GM23248 (cell line): Measurements from ENCODE around the gene KNDC1. TPM values are rescaled to one million over a fixed set of nuclear protein-coding genes. Genes with fewer than 3 reads are reported as not detected.

ENCODE experiments used
- DNase-seq: peaks from one replicate; pipeline ENCODE4 v3.0.0-alpha.2; 2015
- H2AFZ ChIP-seq: fragments of 200-600 bp; sonication (generic); 2 replicates; pipeline ENCODE4 v1.6.1; 2016; ENCODE audit warnings: antibody characterized with exemption
- H3F3A ChIP-seq: fragments of 200-600 bp; sonication (generic); 2 replicates; pipeline ENCODE4 v1.6.1; 2016; ENCODE audit warnings: mild to moderate bottlenecking, antibody characterized with exemption, mixed run types; ENCODE audit not compliant: insufficient read depth
- H3K27ac ChIP-seq: fragments of 200-600 bp; sonication (generic); 2 replicates; pipeline ENCODE4 v1.5.1; 2016; ENCODE audit warnings: mild to moderate bottlenecking
- H3K27me3 ChIP-seq: fragments of 200-600 bp; sonication (generic); replicated peaks from 2 replicates; pipeline ENCODE4 v1.6.1; 2016; ENCODE audit warnings: mild to moderate bottlenecking; ENCODE audit not compliant: insufficient read depth
- H3K36me3 ChIP-seq: fragments of 200-600 bp; sonication (generic); 2 replicates; pipeline ENCODE4 v1.6.1; 2016; ENCODE audit warnings: low read depth, mild to moderate bottlenecking
- H3K4me1 ChIP-seq: fragments of 200-600 bp; sonication (generic); 2 replicates; pipeline ENCODE4 v1.6.1; 2016; ENCODE audit warnings: mild to moderate bottlenecking; ENCODE audit not compliant: insufficient read depth
- H3K4me2 ChIP-seq: fragments of 200-600 bp; sonication (generic); one replicate; pipeline ENCODE4 v1.6.1; 2016; ENCODE audit warnings: mild to moderate bottlenecking; ENCODE audit not compliant: unreplicated experiment
- H3K4me3 ChIP-seq: fragments of 200-600 bp; sonication (generic); 2 replicates; pipeline ENCODE4 v1.5.1; 2016; ENCODE audit warnings: mild to moderate bottlenecking
- H3K79me2 ChIP-seq: fragments of 200-600 bp; sonication (generic); 2 replicates; pipeline ENCODE4 v1.6.1; 2016; ENCODE audit warnings: mild to moderate bottlenecking; ENCODE audit not compliant: insufficient read depth
- H3K9ac ChIP-seq: fragments of 200-600 bp; sonication (generic); 2 replicates; pipeline ENCODE4 v1.6.1; 2016; ENCODE audit warnings: mild to moderate bottlenecking
- H3K9me2 ChIP-seq: fragments of 200-600 bp; sonication (generic); 2 replicates; pipeline ENCODE4 v1.6.1; 2016; ENCODE audit warnings: mixed run types, mild to moderate bottlenecking, moderate library complexity; ENCODE audit not compliant: insufficient read depth
- H3K9me3 ChIP-seq: fragments of 200-600 bp; sonication (generic); one replicate; pipeline ENCODE4 v1.6.1; 2017; ENCODE audit warnings: low read depth
- H4K20me1 ChIP-seq: fragments of 200-600 bp; sonication (generic); 2 replicates; pipeline ENCODE4 v1.6.0; 2016; ENCODE audit not compliant: insufficient read depth
- EZH2 ChIP-seq: fragments of 200-600 bp; sonication (generic); IDR thresholded peaks from 2 replicates; pipeline ENCODE4 v1.6.1; 2018; ENCODE audit warnings: antibody characterized with exemption, mild to moderate bottlenecking; ENCODE audit not compliant: insufficient read depth, poor library complexity, severe bottlenecking
- EZH2phosphoT487 ChIP-seq: fragments of 200-600 bp; sonication (generic); IDR thresholded peaks from 2 replicates; pipeline ENCODE4 v1.6.1; 2018; ENCODE audit warnings: antibody characterized with exemption, moderate library complexity, mild to moderate bottlenecking, low read depth; ENCODE audit not compliant: insufficient read depth
- WGBS, 2 experiments: methylation state at CpG; one replicate each; pipeline ENCODE4 v1.1.6; 2015 to 2017; ENCODE audit warnings: low lambda C conversion rate in 2 of 2, low coverage in 1 of 2; ENCODE audit errors: missing lambda C conversion rate in 2 of 2; 5-methylcytosine and 5-hydroxymethylcytosine counted together
- in situ Hi-C: fragments of 300-500 bp; cut with MboI; formaldehyde crosslinking; loops from 2 replicates; pipeline ENCODE4 v1.15.0; 2020
- polyA plus RNA-seq: library from polyadenylated mRNA; unstranded; fragments of >200 nt; fragmentation: Nextera tagmentation; extraction: Ambion mirVana; gene quantifications from 2 replicates; pipeline ENCODE4 v1.2.1, GENCODE V29; 2016
- total RNA-seq: library from RNA; depleted of rRNA; stranded (reverse); fragments of >200 nt; shearing (Covaris generic); gene quantifications from 2 replicates; pipeline ENCODE4 v1.2.3, GENCODE V29; 2014

Gene KNDC1
- total and polyA plus RNA-seq, 2 experiments from 2014 or later, result 0.44 to 0.54 TPM

DNA sequence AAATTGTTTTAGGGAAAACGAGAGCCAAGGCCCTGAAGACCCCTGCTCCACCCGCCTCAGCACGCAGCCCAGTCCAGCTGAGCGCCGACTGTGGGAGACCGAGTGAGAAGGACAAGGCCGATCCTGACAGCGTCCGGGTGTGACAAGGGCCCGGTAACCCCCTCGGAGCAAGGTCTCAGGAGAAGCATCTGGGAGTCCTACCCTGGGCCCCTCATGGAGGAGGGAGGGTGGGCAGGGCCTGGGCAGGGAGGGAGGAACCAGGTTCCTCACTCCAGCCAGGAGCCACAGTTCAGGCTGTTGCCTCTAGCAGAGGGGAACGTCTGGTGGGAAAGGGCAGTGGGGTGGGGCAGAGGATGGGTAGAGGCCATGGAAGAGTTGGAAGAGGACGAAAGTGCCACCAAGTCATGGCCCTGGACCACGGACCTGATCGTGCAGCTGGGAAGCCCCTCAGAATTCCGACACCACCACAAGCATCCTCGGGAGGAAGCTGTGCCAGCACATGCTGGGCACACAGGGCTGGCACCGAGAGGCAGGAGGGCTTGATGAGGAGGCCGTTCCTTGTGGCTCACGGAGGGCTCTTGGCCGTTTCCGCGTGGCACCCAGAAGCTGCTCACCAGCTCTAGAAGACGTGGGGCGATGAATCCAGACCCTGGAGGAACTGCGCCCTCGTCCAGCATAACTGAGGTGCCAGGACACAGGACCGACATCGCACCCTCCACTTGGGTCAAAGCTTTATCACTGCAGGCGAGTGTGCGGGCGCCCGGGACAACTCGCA, 2.2 kb upstream of the KNDC1 start:
- H3K27ac ChIP-seq, result no peak overlapping the region
- no peaks in the 10 kb centered on the region for H3F3A ChIP-seq
- no peak overlapping the region for H2AFZ ChIP-seq
- DNase-seq, result no peak
- no peak for TF ChIP-seq EZH2
- TF ChIP-seq EZH2phosphoT487, result no peak
- no peaks in the 10 kb centered on the region for H3K79me2 ChIP-seq
- no peaks in the 10 kb centered on the region for H4K20me1 ChIP-seq
- no peak overlapping the region for H3K4me2 ChIP-seq
- no peaks in the 10 kb centered on the region for H3K9me3 ChIP-seq
- H3K9me2 ChIP-seq, result no peaks in the 10 kb centered on the region
- no peaks in the 10 kb centered on the region for H3K4me1 ChIP-seq
- H3K9ac ChIP-seq, result no peak overlapping the region
- no peak overlapping the region for H3K4me3 ChIP-seq
- WGBS, 2 experiments, result 47 to 50% methylated on average over 30 to 34 of the region's 34 CpGs
- H3K36me3 ChIP-seq, result no peaks in the 10 kb centered on the region
- in situ Hi-C loops, result no loop called here
- H3K27me3 ChIP-seq, result peaks cover 29% of the 10 kb centered on the region

DNA sequence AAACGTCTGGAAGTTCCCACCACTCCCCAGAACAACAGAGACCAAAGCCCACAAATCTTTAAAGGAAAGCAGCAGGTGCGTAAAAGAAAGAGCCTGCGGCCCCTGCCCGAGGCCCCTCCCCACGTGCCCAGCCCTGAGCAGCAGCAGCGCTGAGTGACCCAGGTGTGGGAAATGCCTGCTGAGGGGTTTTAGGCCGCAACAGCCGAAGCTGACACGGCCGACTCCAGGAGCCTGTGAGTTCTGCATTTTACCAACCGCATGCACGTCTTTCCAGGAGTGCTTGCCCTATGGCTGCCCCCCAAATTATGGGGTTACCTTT, 1.6 kb upstream of the KNDC1 start:
- Histone ChIP-seq H3K4me2 (no peak overlapping the region), H3K27me3 (peaks cover 25% of the 10 kb centered on the region), H3K9me2 (no peaks in the 10 kb centered on the region), H4K20me1 (no peaks in the 10 kb centered on the region), H3K4me3 (no peak overlapping the region), H3K27ac (no peak overlapping the region), H3K9ac (no peak overlapping the region), H3K4me1 (no peaks in the 10 kb centered on the region), H3F3A (no peaks in the 10 kb centered on the region), H3K36me3 (no peaks in the 10 kb centered on the region), H3K9me3 (no peaks in the 10 kb centered on the region), H3K79me2 (no peaks in the 10 kb centered on the region), H2AFZ (no peak overlapping the region)
- WGBS, 2 experiments, result 36 to 40% methylated on average over 12 of the region's 12 CpGs
- no peak for DNase-seq
- in situ Hi-C loops, result no loop called here
- TF ChIP-seq EZH2phosphoT487 (no peak), EZH2 (no peak)

DNA sequence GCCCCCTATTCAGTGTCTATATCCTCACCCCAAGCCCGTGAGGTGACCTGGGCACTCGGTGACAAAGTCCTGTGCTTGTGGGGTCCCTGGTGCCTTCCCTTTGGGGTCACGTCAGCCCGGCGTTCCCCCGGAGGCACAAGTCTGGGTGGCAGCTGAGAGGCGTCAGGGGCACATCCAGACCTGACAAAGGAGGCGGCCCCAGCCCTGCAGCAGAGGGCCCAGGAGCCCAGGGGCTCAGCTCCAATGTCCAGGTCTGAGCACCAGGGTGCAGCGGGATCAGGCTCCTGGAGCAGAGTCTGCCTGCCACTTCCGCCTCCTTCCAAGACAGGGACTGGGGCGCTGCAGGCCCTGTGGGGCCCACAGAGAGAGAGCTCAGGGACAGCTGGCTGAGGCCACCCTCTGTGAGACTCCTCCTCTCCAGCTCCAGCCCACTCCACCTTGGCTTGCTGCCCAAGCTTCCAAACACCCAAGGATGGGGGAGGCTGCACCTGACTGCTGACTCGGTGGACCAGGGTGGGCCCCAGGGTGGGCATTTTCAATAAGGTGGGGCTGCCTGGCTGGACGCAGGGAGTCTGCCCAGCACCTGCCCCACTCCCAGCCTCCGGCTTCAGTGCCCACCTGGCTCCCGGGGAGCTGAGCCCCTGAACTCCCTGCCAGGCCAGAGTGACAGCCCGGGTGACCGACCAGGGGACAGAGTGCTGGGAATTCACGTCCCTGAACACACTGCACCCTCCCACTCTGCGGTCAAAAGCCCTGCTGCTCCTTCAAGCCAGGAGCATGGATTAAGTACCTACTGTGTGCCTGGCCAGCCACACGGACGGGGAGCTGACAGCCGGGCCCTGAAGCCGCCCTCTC, 1.0 kb upstream of the KNDC1 start:
- no peaks in the 10 kb centered on the region for H3K9me2 ChIP-seq
- no peaks in the 10 kb centered on the region for H4K20me1 ChIP-seq
- H3K9me3 ChIP-seq, result no peaks in the 10 kb centered on the region
- no peak overlapping the region for H3K9ac ChIP-seq
- TF ChIP-seq EZH2 (no peak), EZH2phosphoT487 (no peak)
- DNase-seq, result peak; percentile 27
- no peaks in the 10 kb centered on the region for H3F3A ChIP-seq
- no peak overlapping the region for H3K4me2 ChIP-seq
- no peaks in the 10 kb centered on the region for H3K4me1 ChIP-seq
- H2AFZ ChIP-seq, result no peak overlapping the region
- H3K4me3 ChIP-seq, result no peak overlapping the region
- 34 to 37% methylated on average over 19 to 23 of the region's 23 CpGs for WGBS, 2 experiments
- H3K27me3 ChIP-seq, result peaks cover 19% of the 10 kb centered on the region
- H3K27ac ChIP-seq, result no peak overlapping the region
- no peaks in the 10 kb centered on the region for H3K79me2 ChIP-seq
- in situ Hi-C loops, result no loop called here
- H3K36me3 ChIP-seq, result no peaks in the 10 kb centered on the region

DNA sequence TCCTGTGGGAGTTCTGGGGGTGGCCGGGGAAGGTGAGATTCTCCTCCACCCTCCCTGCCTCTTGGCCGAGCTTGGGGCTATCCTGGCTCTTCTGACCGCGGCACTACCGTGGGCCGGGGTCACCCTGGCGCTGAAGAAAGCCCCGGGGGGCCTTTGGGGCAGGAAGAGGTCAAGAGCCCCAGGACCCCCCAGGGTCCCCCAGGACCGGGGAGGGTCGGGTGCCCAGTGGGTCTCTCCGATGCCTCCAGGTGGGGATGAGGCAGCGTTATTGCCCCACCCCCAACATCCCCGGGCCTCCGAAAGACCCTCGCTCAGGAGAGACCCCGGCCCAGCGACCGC, 439 bp upstream of the KNDC1 start:
- in situ Hi-C loops, result no loop called here
- Histone ChIP-seq H3K4me3 (no peak overlapping the region), H3K4me2 (no peak overlapping the region)

More for the DNA sequence above, 439 bp upstream of the KNDC1 start:
- no peak for TF ChIP-seq EZH2
- TF ChIP-seq EZH2phosphoT487, result no peak
- no peak for DNase-seq
- H3K4me1 ChIP-seq, result no peaks in the 10 kb centered on the region
- H3K9ac ChIP-seq, result no peak overlapping the region
- H3K9me2 ChIP-seq, result no peaks in the 10 kb centered on the region
- H3F3A ChIP-seq, result no peaks in the 10 kb centered on the region
- no peak overlapping the region for H2AFZ ChIP-seq
- 12% methylated on average over 2 to 15 of the region's 18 CpGs for WGBS, 2 experiments
- no peaks in the 10 kb centered on the region for H4K20me1 ChIP-seq
- H3K36me3 ChIP-seq, result no peaks in the 10 kb centered on the region
- H3K27me3 ChIP-seq, result peaks cover 13% of the 10 kb centered on the region; the same call in 1 of the 2 replicates
- H3K9me3 ChIP-seq, result no peaks in the 10 kb centered on the region
- H3K27ac ChIP-seq, result no peak overlapping the region
- no peaks in the 10 kb centered on the region for H3K79me2 ChIP-seq
